Mucosa of descending colon (tissue), 3 donors: ENCODE data around the gene FAAP100. TPM values are rescaled to one million over a fixed set of nuclear protein-coding genes. Genes with fewer than 3 reads are reported as not detected.
A peak's percentile ranks its signal among the peaks of the same experiment; 100 is the strongest.

Experiments used
- ATAC-seq: fragments of 200-7000 bp; cut with Tn5 transposase; one replicate; pipeline ENCODE4 v1.9.1; 2020; ENCODE audit warnings: mild to moderate bottlenecking, moderate library complexity
- DNase-seq, 3 donors: peaks; one replicate each; pipeline ENCODE4 v3.0.0-alpha.2; 2020
- H3K36me3 ChIP-seq: fragments of 200-600 bp; one replicate; pipeline ENCODE4 v1.8.0; 2021; ENCODE audit warnings: low read depth, mild to moderate bottlenecking
- H3K4me1 ChIP-seq: fragments of 200-600 bp; one replicate; pipeline ENCODE4 v1.8.0; 2021; ENCODE audit warnings: low read depth, mild to moderate bottlenecking
- H3K4me3 ChIP-seq: fragments of 200-600 bp; one replicate; pipeline ENCODE4 v1.8.0; 2021; ENCODE audit warnings: mild to moderate bottlenecking
- H3K9me3 ChIP-seq: fragments of 200-600 bp; one replicate; pipeline ENCODE4 v1.8.0; 2021; ENCODE audit warnings: mild to moderate bottlenecking
- intact Hi-C, 2 donors: fragments of 100-400 bp; cut with DNase I in 1 of 2; cut with micrococcal nuclease in 1 of 2; formaldehyde crosslinking; loops; one replicate each; pipeline versions ENCODE4 v1.11.0 to v1.11.1; 2022; cut with DNase I, micrococcal nuclease
- total RNA-seq, 3 donors: library from RNA; stranded (reverse); fragmentation: NEBNext Ultra II Directional in 2 of 3; extraction: Animal tissue kit (Norgen Biotek cat#: 25700) in 2 of 3; gene quantifications; one replicate each; pipeline versions ENCODE4 v1.2.1 to v1.2.4, GENCODE V29; 2021 to 2023
- TF ChIP-seq, protein P1 (sequence below): fragments of 200-600 bp; IDR thresholded peaks from one replicate; pipeline ENCODE4 v1.8.0; 2022; ENCODE audit warnings: antibody characterized with exemption, mild to moderate bottlenecking
- donor health status: DM: no; HTN: no; CAD: no; lungs with moderate emphysema.
- donor health status: DM: no; HTN: no; CAD: no.
- donor health status: DM: no; HTN: yes; CAD: no.

Gene FAAP100
- total RNA-seq, 3 donors from 2014 or later: 23.2 to 28.9 (median 25.0) TPM

GRCh38 chr17:81538651-81539570 is 13.2 kb downstream of the FAAP100 start:
- H3K4me1 ChIP-seq: peaks cover 13% of the 10 kb centered on the region
- ATAC-seq: no peak
- DNase-seq: no peak
- H3K9me3 ChIP-seq: no peaks in the 10 kb centered on the region
- H3K36me3 ChIP-seq: no peaks in the 10 kb centered on the region
- TF ChIP-seq, protein P1, sequence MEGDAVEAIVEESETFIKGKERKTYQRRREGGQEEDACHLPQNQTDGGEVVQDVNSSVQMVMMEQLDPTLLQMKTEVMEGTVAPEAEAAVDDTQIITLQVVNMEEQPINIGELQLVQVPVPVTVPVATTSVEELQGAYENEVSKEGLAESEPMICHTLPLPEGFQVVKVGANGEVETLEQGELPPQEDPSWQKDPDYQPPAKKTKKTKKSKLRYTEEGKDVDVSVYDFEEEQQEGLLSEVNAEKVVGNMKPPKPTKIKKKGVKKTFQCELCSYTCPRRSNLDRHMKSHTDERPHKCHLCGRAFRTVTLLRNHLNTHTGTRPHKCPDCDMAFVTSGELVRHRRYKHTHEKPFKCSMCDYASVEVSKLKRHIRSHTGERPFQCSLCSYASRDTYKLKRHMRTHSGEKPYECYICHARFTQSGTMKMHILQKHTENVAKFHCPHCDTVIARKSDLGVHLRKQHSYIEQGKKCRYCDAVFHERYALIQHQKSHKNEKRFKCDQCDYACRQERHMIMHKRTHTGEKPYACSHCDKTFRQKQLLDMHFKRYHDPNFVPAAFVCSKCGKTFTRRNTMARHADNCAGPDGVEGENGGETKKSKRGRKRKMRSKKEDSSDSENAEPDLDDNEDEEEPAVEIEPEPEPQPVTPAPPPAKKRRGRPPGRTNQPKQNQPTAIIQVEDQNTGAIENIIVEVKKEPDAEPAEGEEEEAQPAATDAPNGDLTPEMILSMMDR: no peak
- intact Hi-C loops: no loop called here
- H3K4me3 ChIP-seq: no peak overlapping the region

DNA sequence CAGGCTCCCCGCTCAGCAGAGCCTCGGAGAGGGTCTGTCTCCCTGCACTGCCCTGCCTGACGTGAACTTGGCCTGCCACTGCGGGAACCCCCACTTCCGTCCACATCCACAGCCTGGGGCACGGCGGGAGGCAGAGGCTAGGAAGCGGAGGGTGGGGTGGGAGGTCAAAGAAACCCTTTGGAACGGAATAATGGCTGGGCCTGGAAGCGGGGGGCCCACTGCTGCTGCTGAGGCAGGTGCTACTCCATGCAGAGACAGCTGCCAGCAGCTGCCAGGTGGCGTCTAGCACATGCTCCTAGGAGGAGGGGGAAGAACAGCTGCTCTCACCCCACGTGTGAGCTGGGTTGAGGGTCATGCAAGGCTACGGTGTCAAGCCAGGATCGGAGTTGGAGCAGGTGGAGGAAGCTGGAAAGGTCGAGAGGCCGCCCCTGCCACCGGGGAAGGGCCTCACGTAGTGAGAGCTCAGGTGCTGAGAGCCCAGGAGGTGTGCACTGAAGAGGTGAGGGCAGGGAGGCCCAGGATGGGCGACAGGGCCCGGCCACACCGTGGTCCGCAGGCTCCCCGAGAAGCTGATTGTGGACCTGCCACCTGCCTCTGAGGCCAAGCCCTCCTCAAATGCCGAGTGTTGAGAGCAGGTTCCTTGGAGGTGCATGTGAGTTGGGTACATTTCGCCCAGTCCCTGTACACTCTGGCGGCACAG is 14.1 kb downstream of the FAAP100 start:
- intact Hi-C loops: no loop called here
- Histone ChIP-seq H3K9me3 (no peaks in the 10 kb centered on the region), H3K4me1 (peaks cover 13% of the 10 kb centered on the region), H3K4me3 (no peak overlapping the region), H3K36me3 (no peaks in the 10 kb centered on the region)
- TF ChIP-seq, protein P1: no peak
- DNase-seq (no peak), ATAC-seq (peak; percentile 32)

- no peaks in the 10 kb centered on the region for H3K9me3 ChIP-seq
- peaks cover 13% of the 10 kb centered on the region for H3K4me1 ChIP-seq
- H3K36me3 ChIP-seq: no peaks in the 10 kb centered on the region
- peak in 2 of 3 donors; percentile 61 to 78 for DNase-seq
- no peak overlapping the region for H3K4me3 ChIP-seq
- intact Hi-C loops: no loop called here
- TF ChIP-seq, protein P1: peak; percentile 35
- ATAC-seq: peak; percentile 83
These were observed 14.8 kb downstream of the FAAP100 start for GRCh38 chr17:81537343-81537855.

DNA sequence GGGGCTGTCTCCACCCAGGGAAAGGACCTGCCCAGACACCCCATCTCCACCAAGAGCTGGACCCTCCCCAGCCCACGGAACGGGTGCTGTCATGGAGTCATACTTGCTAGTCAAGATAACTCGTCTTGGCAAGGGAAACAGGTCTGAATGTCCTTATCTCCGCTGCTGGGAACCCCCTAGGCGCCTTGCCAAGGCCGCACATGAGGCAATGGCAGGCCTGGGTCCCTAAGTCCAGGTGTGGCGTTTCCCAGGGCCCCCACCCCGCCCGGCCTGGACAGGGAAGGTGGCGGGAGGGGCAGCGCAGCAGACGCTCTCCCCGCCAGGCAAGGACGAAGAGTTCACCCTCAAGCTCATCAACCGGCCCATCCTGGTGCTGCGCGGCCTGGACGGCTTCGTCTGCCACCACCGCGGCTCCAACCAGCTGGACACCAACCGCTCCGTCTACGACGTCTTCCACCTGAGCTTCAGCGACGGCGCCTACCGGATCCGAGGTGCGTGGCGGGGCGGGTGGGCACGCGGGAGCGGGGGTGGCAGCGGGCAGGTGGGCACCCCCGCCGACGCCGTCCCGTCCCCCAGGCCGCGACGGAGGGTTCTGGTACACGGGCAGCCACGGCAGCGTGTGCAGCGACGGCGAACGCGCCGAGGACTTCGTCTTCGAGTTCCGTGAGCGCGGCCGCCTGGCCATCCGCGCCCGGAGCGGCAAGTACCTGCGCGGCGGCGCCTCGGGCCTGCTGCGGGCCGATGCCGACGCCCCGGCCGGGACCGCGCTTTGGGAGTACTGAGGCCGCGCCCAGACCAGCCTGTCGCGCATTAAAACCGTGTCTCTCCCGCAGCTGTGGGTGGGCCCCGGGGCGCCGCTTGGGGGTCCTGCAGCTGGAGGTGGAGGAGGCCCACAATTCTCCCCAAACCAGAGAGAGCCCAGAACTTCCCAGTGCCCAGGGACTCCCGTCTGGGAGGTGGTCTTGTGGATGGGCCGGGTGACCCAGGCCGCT is 15.6 kb downstream of the FAAP100 start:
- peak; percentile 32 for ATAC-seq
- TF ChIP-seq, protein P1: no peak
- Histone ChIP-seq H3K36me3 (no peaks in the 10 kb centered on the region), H3K9me3 (no peaks in the 10 kb centered on the region), H3K4me3 (no peak overlapping the region), H3K4me1 (peaks cover 13% of the 10 kb centered on the region)
- intact Hi-C loops: no loop called here
- DNase-seq: no peak
